ENCODE measurements around the gene CASK. TPM values are rescaled to one million over a fixed set of nuclear protein-coding genes. Genes with fewer than 3 reads are reported as not detected.
"Not testable (repeated sequence)": the region's sequence is repeated elsewhere in the genome, so short reads cannot be mapped to it uniquely, and the experiment has no call there.

CASK gene
- polyA plus RNA-seq, 4 donors: 41.0 to 58.6 (median 46.4) TPM

- no peak for DNase-seq (ENCODE audit: low read depth in 4 of 4, low spot score in 2 of 4)
Observed at GRCh38 chrX:41529221-41529620, 394.1 kb downstream of the CASK start.

DNA sequence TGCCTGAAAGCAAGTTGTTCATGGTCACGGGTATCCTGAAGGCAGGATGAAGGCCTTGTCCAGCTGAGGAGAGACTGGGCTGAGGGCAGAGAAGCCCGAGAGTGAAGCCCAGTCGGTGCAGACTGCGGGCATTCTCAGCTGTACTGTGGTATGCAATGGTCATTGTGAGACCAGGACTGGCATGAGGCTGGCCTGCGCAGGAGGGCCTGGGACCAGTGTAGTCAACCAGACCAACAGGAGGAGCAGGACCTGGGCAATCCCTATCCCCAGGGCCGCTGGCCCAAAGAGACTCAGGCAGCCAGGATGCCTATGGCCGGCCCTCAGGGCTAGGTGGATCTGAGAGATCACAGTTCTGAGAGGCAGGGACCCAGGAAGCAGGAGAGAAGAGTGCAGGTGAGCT is 394.6 kb downstream of the CASK start:
- no peak for DNase-seq (ENCODE audit: low read depth in 4 of 4, low spot score in 2 of 4)

- no peak for DNase-seq (ENCODE audit: low read depth in 4 of 4, low spot score in 2 of 4)
Observed at GRCh38 chrX:41526925-41527324, 396.4 kb downstream of the CASK start.

DNA sequence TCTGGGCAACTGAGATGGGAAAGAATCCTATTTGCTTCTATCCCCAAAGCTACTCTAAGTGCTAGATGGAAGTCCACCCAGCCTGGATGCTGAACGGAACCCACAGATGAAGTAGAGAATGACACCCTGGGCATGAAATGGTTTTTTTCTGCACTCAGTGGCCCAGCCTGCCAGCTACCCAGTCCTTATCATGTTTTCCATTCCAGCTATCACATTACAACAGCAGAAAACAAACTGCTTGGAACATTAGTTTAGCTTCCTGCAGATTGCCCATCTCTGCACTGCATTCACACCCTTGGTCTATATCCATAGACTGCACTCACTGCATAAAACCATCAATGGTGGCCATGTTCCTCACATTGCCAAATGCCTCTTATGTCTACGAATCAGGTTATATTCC is 397.1 kb downstream of the CASK start:
- DNase-seq (ENCODE audit: low read depth in 4 of 4, low spot score in 2 of 4): no peak

DNA sequence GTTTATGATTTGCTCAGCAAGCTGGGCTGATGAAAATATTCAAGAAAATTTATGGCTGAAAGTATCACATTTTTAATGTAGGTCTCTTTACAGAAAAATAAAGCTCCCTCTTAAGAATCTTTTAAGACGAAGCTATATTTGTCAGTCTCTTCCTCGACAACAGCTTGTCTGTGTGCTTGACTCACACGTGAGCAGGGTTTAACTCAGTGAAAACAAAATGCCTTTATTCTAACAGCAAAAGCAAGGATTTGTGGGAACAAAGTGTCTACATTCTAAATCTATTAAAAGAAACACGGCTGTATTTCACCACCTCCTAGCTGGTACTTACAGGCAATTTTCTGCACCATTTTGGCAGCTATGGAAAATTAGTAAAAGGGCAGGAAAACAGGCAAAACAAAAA is 400.7 kb downstream of the CASK start:
- no peak for DNase-seq (ENCODE audit: low read depth in 4 of 4, low spot score in 2 of 4)

GRCh38 chrX:41522081-41522480 is 401.3 kb downstream of the CASK start:
- DNase-seq (ENCODE audit: low read depth in 4 of 4, low spot score in 2 of 4): no peak

DNA sequence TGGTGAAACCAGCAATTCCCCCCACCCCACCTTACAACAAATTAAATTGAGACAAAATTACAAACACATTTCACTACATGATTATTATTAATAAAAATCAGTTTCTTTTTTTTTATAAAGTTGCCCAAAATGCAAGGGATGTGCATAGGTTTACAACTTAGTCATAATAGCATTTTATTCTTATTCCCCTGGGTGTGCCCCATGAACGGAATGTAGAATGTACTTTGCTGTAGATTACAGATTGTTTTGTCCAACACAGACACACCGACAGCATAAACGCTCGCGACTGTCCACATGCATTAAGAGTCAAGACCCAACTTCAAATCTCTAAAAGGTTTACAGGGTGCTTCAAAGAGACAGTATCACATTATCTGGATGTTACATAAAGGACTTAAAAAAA is 403.9 kb downstream of the CASK start:
- DNase-seq (ENCODE audit: low read depth in 4 of 4, low spot score in 2 of 4): no peak

GRCh38 chrX:41518841-41519220 is 404.5 kb downstream of the CASK start:
- no peak for DNase-seq (ENCODE audit: low read depth in 4 of 4, low spot score in 2 of 4)

DNA sequence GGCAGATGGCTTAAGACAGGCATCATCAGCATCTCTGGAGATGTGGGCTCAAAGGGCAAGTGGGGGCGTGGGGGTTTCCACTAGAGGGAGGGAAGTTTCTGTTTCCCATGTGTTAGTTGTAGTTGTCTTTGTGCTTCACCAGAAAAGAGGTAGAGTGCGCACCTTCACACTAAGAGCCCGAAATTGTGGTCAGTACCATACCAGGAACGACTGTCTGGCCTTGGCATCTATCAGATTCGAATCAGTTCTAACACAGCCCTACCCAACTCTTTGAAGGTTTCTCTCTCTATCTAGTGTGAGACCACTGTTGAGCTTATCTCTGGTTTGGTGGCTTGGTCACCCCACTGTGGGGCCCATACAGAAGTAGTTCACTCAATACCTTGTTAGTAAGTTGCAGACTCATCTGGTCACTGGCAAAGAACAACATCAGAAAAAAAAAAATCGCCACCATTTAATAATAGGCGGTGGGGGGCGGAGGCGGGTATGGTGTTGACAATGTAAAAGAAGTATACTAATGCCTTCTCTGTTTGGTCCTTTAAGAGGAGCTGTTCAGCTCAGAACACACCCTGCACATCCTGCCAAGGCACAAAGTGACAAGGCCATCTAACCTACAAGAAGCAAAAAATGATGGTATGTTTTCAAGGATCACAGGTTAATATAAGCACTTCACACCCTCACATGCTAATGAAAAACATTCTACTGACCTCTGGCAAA is 405.1 kb downstream of the CASK start:
- DNase-seq (ENCODE audit: low read depth in 4 of 4, low spot score in 2 of 4): no peak

GRCh38 chrX:41516999-41517765 is 406.2 kb downstream of the CASK start:
- no peak for DNase-seq (ENCODE audit: low read depth in 4 of 4, low spot score in 2 of 4)

- no peak for DNase-seq (ENCODE audit: low read depth in 4 of 4, low spot score in 2 of 4)
Observed at GRCh38 chrX:41516456-41516855, 406.9 kb downstream of the CASK start.

DNA sequence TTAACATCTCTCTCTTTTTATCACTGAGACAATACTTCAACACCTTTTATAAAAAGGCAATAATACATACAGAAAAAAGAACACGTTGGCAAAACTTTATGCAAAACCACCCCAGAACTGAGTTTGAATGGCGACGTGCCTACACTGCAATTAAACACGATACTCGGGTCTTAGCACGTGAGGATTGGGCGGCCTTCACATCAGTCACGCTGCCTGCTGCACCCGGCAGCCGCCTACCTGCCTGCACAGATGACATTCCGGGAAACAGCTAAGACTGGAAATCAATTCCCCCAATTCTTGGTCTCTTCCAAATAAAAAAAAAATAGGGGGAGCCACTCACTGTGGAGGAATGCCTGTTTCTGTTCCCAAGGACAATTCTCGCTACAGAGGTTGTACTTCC is 408.0 kb downstream of the CASK start:
- no peak for DNase-seq (ENCODE audit: low read depth in 4 of 4, low spot score in 2 of 4)

- no peak for DNase-seq (ENCODE audit: low read depth in 4 of 4, low spot score in 2 of 4)
Observed at GRCh38 chrX:41514179-41514578, 409.2 kb downstream of the CASK start.

DNA sequence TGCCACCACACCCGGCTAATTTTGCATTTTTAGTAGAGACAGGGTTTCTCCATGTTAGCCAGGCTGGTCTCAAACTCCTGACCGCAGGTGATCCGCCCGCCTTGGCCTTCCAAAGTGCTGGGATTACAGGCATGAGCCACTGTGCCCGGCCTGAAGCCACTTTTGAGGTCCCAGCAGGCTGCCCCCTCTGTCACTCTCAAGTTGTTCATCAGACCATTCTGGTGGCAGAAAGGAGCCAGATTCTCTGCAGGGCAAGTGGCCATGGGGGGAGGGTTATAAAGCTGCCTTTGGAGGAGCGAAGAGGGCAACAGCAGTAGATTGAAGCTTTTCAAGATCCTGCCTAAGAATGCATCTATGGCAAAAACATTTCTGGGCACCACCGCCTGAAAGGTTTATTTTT is 410.5 kb downstream of the CASK start:
- DNase-seq (ENCODE audit: low read depth in 4 of 4, low spot score in 2 of 4): not testable (repeated sequence)

- no peak for DNase-seq (ENCODE audit: low read depth in 4 of 4, low spot score in 2 of 4)
Observed at GRCh38 chrX:41512394-41512793, 411.0 kb downstream of the CASK start.

DNA sequence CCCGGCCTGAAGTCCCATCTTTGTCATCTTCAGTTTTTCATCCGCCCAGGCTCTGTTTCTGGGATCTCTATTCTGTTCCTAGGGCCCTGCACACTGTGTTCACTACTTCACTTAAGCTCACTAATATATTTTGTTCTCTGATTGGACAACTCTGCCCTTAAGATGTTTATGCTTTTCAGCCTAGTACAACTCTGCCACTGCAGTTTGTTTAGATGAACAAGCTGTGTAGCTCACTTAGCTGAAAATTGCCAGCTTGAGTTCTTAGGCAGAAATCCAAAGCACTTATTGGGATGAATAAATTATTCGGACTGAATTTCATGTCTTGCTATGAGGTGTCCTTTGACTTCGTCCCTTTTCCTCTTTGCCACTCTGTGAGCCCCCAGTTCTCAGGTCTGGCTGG is 415.4 kb downstream of the CASK start:
- DNase-seq (ENCODE audit: low read depth in 4 of 4, low spot score in 2 of 4): no peak

- DNase-seq (ENCODE audit: low read depth in 4 of 4, low spot score in 2 of 4): no peak
Observed at GRCh38 chrX:41502004-41502403, 421.4 kb downstream of the CASK start.

DNA sequence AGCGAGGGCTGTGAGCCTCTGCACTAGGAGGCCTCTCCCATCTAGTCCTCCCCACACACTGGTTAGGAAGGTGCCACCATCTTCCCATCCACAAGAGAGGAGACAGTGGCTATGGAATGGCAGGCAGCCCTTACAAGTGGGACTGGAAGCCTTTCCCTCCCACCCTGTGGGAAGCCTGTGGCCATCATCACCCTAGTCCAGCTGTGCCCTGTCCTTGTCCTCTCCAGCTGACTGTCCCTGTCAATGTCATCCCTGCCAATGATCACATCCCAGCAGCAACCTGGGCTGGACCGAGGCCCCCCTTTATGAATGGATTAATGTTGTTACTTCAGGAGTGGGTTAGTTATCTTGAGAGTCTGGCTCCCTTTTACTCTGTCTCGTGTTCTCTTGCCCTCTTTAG is 423.4 kb downstream of the CASK start:
- DNase-seq (ENCODE audit: low read depth in 4 of 4, low spot score in 2 of 4): no peak

DNA sequence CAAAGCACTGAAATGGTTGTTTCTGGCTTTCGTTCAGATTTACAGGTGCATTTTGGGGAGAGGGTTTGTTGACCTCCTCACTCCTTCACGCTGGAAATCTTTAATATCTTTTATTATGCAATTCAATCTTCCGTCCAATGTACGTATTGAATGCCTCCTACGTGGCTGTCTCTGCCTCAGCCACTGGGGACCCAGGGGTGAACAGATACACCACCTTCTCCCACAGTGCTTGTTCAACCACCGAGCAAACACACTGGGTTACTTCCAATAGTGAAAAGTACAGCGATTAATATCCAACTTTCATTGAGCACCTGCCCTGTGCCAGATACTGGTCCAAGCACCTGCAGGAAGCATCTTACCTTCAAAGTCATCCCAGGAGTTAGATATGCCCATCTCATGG is 424.2 kb downstream of the CASK start:
- DNase-seq (ENCODE audit: low read depth in 4 of 4, low spot score in 2 of 4): no peak

DNA sequence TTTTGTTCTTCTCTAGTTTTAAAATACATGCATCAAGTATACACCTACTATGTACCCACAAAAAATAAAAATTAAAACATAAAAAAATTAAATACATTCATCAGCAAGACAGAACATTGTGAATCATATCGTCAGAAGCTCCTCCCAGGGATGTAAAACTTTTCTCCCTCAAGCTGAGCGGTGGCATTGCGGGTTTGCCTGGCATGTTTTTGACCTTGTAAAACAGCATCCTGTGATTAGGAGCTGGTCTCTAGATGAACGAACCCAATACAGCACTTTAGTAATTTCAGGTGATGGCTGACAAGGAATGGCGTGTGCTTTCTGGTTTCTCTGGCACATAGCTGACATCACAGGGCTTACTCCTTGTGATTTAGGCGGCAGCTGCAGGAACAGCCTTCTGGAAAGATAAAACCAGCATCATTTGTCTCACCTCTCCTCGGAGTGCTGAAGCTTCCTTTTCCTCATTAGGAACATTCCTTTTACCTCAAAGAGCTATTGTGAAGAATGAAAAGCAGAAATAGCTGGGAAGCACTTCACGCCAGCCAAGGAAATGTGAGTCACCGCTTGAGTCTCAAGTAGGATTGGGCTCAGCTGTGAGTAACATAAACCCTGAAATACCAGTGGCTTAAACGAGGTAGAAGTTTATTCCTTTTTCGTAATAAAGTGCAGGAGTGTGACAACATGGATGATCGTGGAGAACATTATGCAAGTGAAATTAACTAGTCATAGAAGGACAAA is 431.9 kb downstream of the CASK start:
- DNase-seq (ENCODE audit: low read depth in 4 of 4, low spot score in 2 of 4): no peak

DNA sequence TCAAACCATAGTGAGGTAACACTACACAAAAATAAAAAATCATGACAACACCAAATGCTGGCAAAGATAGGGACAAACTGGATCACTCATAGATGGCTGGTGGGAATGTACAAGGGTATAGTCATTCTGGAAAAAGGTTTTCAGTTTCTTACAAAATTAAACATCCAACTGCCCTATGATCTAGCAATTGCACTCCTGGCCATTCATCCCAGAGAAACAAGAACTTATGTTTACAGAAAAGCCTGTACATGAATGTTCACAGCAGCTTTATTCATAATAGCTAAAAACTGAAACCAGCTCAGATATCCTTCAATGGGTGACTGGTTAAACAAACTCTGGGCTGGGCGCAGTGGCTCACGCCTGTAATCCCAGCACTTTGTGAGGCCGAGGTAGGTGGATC is 432.9 kb downstream of the CASK start:
- no peak for DNase-seq (ENCODE audit: low read depth in 4 of 4, low spot score in 2 of 4)
